BLaER1 (cell line): ENCODE results near the gene PEX16.
A peak's percentile ranks its signal among the peaks of the same experiment; 100 is the strongest.

Experiments used
- H3K27ac ChIP-seq: shearing (Covaris generic); formaldehyde crosslinking; 2 replicates; pipeline ENCODE4 v1.8.1; 2022
- H3K27me3 ChIP-seq: shearing (Covaris generic); formaldehyde crosslinking; 2 replicates; pipeline ENCODE4 v1.8.1; 2022
- H3K36me3 ChIP-seq: shearing (Covaris generic); formaldehyde crosslinking; 2 replicates; pipeline ENCODE4 v1.8.1; 2022
- H3K4me1 ChIP-seq: shearing (Covaris generic); formaldehyde crosslinking; 2 replicates; pipeline ENCODE4 v1.8.1; 2022
- H3K4me2 ChIP-seq: shearing (Covaris generic); formaldehyde crosslinking; 2 replicates; pipeline ENCODE4 v1.8.1; 2022
- H3K4me3 ChIP-seq: shearing (Covaris generic); formaldehyde crosslinking; 2 replicates; pipeline ENCODE4 v1.8.1; 2022
- H3K9ac ChIP-seq: shearing (Covaris generic); formaldehyde crosslinking; 2 replicates; pipeline ENCODE4 v1.8.1; 2022
- H3K9me3 ChIP-seq: shearing (Covaris generic); formaldehyde crosslinking; 2 replicates; pipeline ENCODE4 v1.8.1; 2022
- H4K20me1 ChIP-seq: shearing (Covaris generic); formaldehyde crosslinking; 2 replicates; pipeline ENCODE4 v1.8.1; 2022
- Cebpa-rat ChIP-seq: shearing (Covaris generic); IDR thresholded peaks from 2 replicates; pipeline ENCODE4 v1.8.1; 2022

The PEX16 gene

GRCh38 chr11:45926536-45927331, 9.1 kb upstream of the PEX16 start:
- Histone ChIP-seq H3K4me3 (no peak overlapping the region), H3K36me3 (peaks cover 27% of the 10 kb centered on the region), H3K4me2 (peak overlapping the region; percentile 97), H3K27me3 (peaks cover 19% of the 10 kb centered on the region), H3K27ac (peak overlapping the region; percentile 51), H3K9me3 (no peaks in the 10 kb centered on the region), H4K20me1 (peaks cover 13% of the 10 kb centered on the region), H3K4me1 (peaks cover 99% of the 10 kb centered on the region), H3K9ac (no peak overlapping the region)
- no peak for TF ChIP-seq Cebpa-rat

- Histone ChIP-seq H4K20me1 (peaks cover 13% of the 10 kb centered on the region), H3K27ac (no peak overlapping the region), H3K4me1 (peaks cover 99% of the 10 kb centered on the region)
These were observed 8.3 kb upstream of the PEX16 start for GRCh38 chr11:45926001-45926401.

GRCh38 chr11:45925550-45925949, 7.9 kb upstream of the PEX16 start:
- H3K9me3 ChIP-seq: no peaks in the 10 kb centered on the region
- H3K4me3 ChIP-seq: no peak overlapping the region
- no peak for TF ChIP-seq Cebpa-rat
- peaks cover 27% of the 10 kb centered on the region for H3K36me3 ChIP-seq
- no peak overlapping the region for H3K9ac ChIP-seq
- peak overlapping the region; percentile 97; the same call in 1 of the 2 replicates for H3K4me2 ChIP-seq
- H3K27ac ChIP-seq: no peak overlapping the region
- peaks cover 13% of the 10 kb centered on the region for H4K20me1 ChIP-seq
- H3K4me1 ChIP-seq: peaks cover 99% of the 10 kb centered on the region
- peaks cover 30% of the 10 kb centered on the region for H3K27me3 ChIP-seq

More at GRCh38 chr11:45926001-45926401, 8.3 kb upstream of the PEX16 start:
- no peak for TF ChIP-seq Cebpa-rat
- Histone ChIP-seq H3K36me3 (peaks cover 27% of the 10 kb centered on the region), H3K27me3 (peaks cover 26% of the 10 kb centered on the region), H3K9me3 (no peaks in the 10 kb centered on the region), H3K9ac (no peak overlapping the region), H3K4me2 (peak overlapping the region; percentile 97; the same call in 1 of the 2 replicates), H3K4me3 (no peak overlapping the region)

GRCh38 chr11:45924927-45925326, 7.2 kb upstream of the PEX16 start:
- H3K27me3 ChIP-seq: peaks cover 37% of the 10 kb centered on the region
- H3K9ac ChIP-seq: peak overlapping the region; percentile 43; the same call in 1 of the 2 replicates
- 0 out of 2 replicates have a peak, but pooled peaks cover 8% of the 10 kb centered on the region for H4K20me1 ChIP-seq
- TF ChIP-seq Cebpa-rat: no peak
- H3K36me3 ChIP-seq: peaks cover 27% of the 10 kb centered on the region
- no peaks in the 10 kb centered on the region for H3K9me3 ChIP-seq
- no peak overlapping the region for H3K4me3 ChIP-seq
- H3K4me1 ChIP-seq: peaks cover 99% of the 10 kb centered on the region
- peak overlapping the region; percentile 58 for H3K27ac ChIP-seq
- peak overlapping the region; percentile 96 for H3K4me2 ChIP-seq

- Histone ChIP-seq H3K4me2 (peak overlapping the region; percentile 96), H3K9ac (peak overlapping the region; percentile 43)
These were observed 6.6 kb upstream of the PEX16 start for GRCh38 chr11:45924036-45924915.

GRCh38 chr11:45922425-45923082, 4.9 kb upstream of the PEX16 start, which contains the start of gene LARGE2:
TSS of gene LARGE2 (plus strand) at chr11:45922656. CDS start at chr11:45922883, 227 bp downstream.
- H3K27me3 ChIP-seq: peaks cover 38% of the 10 kb centered on the region
- peaks cover 9% of the 10 kb centered on the region; the same call in 1 of the 2 replicates for H4K20me1 ChIP-seq
- no peaks in the 10 kb centered on the region for H3K9me3 ChIP-seq
- H3K4me1 ChIP-seq: peaks cover 89% of the 10 kb centered on the region
- peak within 1 kb of the TSS; percentile 73 for H3K4me3 ChIP-seq
- peak within 1 kb of the TSS; percentile 83 for H3K9ac ChIP-seq
- H3K4me2 ChIP-seq: peak within 1 kb of the TSS; percentile 96
- H3K36me3 ChIP-seq: peaks cover 16% of the 10 kb centered on the region
- peak within 1 kb of the TSS; percentile 84 for H3K27ac ChIP-seq
- TF ChIP-seq Cebpa-rat: no peak

More at GRCh38 chr11:45924036-45924915, 6.6 kb upstream of the PEX16 start:
- peaks cover 99% of the 10 kb centered on the region for H3K4me1 ChIP-seq
- peak overlapping the region; percentile 73 for H3K4me3 ChIP-seq
- 0 out of 2 replicates have a peak, but pooled peaks cover 8% of the 10 kb centered on the region for H4K20me1 ChIP-seq
- no peaks in the 10 kb centered on the region for H3K9me3 ChIP-seq
- H3K27ac ChIP-seq: peak overlapping the region; percentile 58
- peaks cover 27% of the 10 kb centered on the region for H3K36me3 ChIP-seq
- TF ChIP-seq Cebpa-rat: no peak
- peaks cover 38% of the 10 kb centered on the region for H3K27me3 ChIP-seq

GRCh38 chr11:45921561-45922424, 4.1 kb upstream of the PEX16 start:
- no peak for TF ChIP-seq Cebpa-rat
- Histone ChIP-seq H3K4me1 (peaks cover 86% of the 10 kb centered on the region), H3K27me3 (peaks cover 38% of the 10 kb centered on the region), H3K4me2 (peak overlapping the region; percentile 96), H3K4me3 (peak overlapping the region; percentile 73), H3K36me3 (peaks cover 8% of the 10 kb centered on the region), H4K20me1 (peaks cover 17% of the 10 kb centered on the region; the same call in 1 of the 2 replicates), H3K9ac (peak overlapping the region; percentile 83), H3K9me3 (no peaks in the 10 kb centered on the region), H3K27ac (peak overlapping the region; percentile 84)
